Measurements from ENCODE around the gene WNT3A.

Gene WNT3A

DNA sequence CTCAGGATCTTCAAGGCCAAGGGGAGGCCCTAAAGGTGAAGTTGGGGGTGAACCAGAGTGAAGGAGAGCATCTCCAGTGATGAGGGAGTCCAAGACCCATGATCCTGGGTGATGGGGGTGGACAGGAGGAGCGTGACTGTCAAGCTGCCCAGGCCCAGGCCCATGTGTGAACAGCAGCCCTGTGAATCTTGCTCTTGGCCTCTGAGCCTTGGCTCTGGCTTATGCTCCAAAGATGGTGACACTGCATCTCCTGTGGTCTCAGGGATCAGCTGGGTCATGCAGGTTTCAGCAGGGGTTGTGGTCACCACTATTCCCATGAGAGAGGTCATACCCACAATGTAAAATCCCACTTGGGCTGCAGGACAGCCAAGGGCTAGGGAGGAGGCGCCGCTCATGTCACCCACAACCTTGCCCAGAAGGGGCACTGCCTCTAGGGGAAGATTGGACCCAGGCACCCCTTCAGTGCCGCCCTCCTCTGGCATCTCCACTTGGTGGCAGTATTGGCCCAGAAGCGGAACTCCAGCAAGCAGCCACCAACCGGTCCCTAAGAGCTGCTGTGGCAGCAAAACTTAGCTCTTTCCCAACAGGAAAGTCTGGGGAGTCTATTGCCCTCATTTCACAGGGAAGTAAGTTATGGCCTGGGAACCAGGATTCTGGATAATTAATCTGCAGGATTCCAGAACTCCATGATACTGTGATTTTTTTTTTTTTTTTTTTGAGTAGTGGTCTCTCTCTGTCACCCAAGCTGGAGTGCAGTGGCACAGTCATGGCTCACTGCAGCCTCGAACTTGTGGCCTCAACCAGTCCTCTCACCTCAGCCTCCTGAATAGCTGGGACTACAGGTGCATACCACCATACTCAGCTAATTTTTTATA is 7.5 kb upstream of the WNT3A start:
- no peak for DNase-seq

DNA sequence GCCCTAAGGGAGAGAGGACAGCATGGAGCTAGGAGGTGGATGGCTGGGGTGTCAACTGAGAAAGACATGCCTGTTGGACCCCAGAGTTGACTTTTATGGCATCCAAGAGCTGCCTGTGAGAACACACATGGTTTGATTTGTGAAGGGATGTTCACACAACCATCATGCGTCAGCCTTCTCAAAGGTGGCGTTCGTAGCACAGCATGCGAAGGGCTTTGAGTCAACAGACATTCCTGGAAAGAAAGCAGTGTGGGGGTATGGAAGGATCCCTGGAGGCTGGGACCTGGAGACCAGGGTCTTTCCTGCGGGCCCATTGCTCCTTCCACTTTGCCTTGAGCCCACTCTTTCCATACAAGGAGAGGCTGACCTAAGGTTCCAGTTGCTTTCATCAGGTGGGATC is 6.4 kb upstream of the WNT3A start:
- DNase-seq: no peak

DNA sequence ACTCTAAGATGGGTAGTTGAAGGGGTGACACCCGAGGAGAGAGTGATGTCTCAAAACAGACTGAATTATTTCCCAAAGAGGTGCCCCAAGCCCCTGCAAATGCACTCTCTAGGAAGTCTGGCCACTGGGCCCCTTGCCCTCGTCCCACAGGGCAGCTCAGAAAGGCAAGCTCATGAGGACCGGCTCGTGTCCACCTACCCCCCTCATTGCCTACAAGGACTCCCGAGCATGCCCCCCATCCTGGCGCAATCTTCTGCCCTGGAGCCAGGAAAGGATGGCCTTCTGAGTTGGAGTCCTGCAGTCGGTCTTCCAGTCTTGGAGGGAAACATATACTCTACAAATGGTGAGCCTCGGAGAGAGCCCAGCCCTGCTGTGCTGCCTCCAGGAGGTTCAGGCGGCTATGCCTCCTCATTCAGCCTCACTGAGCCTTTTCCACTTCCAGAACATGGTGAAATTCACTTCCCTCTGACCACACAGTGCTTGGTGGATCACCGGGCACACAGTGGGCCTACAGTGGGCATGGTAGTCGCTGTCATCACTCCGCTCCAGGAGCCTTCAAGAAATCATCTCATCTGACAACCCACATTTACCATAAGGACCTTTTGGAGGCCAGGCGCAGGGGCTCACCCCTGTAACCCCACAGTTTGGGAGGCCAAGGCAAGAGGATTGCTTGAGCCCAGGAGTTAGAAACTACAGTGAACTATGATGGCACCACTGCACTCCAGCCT is 5.8 kb upstream of the WNT3A start:
- no peak for DNase-seq

DNA sequence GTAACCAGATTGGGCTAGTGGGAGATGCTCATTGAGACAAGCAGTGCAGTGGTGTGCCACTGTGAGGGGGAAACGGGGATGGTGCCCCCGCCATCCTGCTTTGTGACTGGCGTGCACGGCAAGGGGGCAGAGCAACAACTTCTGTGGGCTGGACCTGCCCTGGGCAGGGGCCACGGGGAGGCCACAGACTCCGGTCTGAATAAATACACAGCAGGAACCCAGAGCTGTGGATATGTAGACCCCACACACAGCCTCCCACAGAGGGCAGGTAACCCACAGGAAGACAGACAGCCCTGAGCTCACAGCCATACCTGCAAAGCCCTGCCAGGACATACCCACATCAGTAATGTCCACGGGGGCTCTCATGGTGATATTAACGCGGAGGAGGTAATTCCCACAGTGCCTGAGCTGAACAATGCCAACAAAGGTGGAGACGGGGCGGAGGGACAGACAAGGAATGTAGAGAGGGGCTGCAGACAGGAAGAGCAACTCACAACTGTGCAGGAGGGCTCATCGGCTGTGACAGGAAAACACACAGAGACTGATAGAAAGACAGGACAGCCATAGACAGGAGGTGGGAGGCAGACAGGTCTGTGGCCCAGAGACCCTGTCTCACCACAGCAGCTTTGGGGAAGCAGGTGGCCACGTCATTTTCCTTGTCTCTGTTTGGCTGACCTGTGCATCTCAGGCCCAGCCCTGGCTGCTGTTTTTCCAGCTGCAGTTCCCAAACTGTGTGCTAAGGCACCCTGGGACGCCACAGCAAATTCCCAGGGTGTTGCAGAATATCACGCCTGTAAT is 4.9 kb upstream of the WNT3A start:
- DNase-seq: no peak

DNA sequence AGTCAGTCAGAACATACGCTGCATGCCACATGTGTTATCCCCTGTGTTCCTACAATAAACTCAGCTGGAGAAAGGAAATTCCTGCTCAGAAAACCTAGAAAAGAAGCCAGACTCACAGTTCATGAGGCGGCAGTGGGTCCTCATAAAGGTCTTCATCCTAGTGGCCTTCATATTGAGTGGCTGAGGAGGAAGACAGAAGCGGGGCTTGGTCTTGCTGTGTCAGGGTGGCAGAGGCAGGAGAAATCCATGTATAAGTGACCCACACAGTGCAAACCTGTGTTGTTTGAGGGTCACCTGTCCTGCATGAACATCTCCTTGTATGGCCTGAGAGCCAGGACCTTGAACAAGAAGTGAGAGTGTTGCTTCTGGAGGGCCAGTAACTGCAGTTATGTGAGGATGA is 4.0 kb upstream of the WNT3A start:
- DNase-seq: no peak

DNA sequence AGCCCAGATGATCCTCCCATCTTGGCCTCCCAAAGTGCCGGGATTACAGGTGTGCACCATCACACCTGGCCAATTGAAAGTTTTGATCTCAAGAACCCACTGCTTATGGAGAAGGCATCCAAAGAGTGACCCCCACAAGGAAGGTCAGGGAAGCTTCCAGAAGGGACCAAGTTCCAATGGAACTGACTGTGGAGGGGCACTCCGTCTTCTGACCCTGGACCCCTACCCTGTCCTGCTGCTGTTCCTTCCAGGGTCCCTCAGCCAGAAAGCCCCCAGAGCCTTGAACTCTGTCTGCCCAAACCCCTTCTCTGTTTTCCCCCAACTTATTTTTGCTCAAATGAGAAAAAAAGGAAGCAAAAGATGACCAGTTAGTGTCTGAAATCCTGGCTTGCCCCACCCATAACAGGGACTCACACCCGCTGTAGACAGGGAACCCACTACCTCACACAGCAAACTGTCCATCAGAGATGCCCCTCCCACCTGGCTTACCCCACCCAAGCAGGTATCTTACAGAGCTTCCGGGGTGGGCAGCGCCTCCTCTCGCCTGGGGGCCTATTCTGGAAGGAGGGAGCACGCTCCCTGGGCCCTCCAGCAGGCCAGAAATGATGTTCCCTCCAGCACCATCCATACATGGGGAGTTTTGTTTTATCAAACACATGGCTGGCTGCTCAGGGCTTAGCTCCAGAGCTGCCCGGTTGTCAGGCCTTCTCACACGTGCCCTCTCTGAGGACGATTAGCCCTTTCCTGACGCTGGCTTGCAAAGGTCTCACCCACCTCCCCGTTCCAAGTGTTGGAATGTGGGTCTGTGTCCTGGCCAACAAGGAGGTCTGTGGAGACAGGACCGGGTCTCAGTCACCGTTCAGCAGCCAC is 3.1 kb upstream of the WNT3A start:
- no peak for DNase-seq

DNA sequence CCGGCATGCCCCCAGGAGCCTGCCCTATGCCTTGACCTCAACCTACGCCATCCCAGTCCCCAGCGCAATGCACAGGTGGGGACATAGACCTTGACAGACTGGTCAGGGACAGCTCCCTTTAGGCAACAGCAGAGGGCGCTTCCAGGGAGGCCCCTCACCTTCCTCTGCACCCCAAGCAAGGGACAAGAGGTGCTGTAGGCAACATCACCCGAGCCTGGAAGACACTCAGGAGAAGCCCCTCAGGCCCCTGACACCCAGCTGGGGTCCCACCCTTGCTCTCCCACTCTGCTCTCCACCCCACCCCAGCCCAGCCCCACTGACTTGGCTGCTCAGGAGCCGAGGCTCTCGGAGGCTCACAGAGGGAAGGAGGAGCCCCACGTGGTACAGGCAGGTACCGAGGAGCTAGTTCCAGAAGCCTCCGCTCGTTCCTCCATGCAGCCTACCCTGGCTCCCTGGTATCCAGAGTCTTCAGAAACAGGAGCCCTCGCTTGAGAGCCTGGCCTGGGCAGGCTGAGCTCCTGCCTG is 2.4 kb upstream of the WNT3A start:
- DNase-seq: no peak

DNA sequence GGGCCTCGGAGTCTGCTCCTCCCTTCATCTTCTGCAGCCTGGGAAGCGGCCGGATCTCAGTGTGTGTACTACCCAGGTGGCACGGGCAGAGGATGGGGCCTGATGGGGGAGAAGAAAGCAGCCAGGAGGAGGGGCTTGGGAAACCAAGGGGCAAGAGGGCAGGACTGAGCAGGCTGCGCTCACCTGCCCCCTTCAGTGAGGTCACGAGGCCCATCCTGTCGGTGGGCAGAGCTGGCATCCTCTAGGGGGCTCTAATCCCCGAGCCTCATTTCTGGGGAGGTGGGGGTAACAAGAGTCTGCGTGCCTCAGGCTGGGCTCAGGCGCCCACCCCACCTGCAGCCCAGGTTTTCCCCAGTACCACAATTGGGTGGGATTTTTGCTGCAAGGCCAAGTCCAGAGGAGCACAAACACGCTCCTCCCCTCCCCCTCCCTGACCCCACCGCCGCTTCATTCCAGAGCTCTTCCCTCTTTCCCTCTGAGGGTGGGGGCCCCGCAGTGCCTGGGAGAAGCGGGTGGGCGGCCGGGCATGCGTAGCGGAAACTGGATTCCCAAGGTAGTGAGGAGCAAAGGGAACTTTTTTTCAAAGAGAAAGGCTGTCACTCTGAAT is 1.8 kb upstream of the WNT3A start:
- no peak for DNase-seq

DNA sequence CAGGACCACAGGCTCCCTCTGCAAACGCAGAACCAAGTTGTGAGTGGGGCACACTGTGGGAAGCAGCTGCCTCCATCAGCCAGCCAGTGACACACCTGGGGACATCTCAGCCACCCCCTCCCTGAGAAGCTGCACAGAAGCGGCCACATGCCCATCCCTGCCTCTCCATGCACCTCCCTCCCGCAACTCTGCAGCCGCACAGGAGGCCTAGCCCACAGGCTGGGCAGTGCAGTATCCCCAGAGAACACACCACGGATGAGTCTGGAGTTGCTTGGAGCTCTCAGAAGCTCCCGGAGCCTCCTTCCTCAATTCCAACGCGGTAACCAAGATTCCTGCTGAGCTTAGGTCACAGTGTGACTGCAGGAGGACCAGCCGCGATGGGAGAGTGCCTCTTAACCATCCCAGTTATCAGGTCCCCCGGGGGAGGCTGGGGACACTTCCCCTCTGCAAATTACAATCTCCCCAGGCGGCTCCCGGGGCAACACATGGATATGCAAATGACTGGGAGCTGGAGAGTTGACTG is 1.2 kb upstream of the WNT3A start:
- no peak for DNase-seq

DNA sequence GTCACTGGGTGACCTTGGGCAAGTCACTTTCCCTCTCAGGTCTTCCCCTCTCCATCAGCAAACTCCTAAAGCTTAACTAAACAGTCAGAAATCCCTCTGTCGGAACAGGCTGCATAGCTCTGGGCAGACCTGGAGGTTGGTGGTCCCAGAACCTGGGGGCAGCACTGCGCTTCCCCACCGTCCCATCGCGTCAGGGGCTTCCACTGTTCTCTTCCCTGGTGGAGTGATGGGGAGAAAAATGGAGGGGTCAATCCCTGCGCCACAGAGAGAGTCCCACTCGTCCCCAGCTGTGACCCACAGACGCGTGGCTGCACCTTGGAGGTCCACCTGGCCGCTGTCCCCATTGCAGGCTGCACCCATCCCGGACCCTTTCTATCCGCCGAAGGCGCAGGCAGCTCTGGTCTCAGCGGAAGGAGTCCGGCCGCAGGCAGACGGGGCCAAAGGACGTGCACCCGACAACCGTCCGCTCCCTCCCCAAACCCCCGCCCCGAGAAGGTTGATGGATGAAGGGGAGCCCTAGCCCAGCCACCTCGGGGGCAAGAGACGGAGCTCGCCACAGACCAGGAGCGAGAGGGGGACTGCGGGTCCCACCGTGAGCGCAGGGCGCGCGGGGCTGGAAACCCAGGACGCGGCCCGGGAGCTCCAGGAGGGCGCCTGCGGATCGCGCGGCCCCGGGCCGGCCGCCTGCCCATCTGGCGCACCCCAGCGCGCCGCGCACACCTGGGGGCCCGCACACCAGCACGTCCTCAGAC is 588 bp upstream of the WNT3A start:
- no peak for DNase-seq

DNA sequence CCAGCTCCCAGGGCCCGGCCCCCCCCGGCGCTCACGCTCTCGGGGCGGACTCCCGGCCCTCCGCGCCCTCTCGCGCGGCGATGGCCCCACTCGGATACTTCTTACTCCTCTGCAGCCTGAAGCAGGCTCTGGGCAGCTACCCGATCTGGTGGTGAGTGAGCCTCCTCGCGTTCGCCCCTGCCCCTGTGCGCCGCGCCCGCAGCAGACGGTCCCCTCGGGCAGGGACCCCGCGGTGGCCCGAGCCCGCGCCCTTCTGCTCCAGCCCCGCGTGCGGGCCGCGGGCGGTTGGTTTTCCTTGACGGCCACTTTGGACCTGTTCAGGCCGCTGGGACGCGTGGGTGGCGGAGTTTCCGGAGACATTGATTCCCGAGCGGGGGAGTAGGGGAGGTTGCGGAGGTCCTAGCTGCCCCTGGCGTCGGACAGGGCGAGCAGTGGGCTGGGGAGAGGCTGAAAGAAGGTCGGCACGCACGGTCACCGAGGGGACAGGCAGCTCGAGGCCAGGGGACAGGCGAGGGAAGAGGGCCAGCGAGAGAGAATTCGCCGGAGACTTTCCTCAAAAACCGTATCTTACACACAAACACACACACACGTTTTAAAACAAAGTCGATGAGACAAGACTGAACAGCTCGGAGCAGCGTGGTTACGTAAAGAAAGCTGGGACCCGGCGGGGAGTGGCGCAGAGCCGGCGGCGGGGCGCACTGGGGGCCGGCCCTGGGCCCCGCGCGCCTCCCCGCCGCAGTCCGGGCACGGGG is 427 bp downstream of the WNT3A start:
- no peak for DNase-seq

DNA sequence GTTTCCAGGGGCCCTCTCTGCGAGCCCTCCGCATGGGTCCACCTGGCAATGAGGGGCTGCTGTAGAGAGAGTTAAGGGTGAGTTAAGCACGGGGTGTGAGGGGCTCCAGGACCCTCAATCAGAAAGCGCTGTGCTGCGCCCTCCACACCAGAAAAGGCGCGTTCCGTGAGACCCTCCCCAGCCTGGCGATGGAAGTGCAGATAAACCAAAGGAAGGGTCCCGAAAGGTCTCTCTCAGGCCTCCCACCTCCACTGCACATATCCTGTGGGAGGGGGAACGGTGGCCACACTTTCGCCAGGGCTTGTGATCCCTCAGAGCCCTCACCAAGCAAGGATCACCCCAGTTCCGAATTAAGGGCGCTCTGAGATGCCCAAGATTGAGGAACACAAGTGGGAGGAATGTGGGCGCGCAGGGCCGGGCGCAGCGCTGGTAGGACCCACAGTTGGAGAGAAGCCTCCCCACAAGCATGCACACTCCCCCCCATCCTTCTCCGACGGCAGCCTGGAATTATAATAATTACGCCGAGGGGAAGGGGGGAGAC is 1.1 kb downstream of the WNT3A start:
- no peak for DNase-seq

DNA sequence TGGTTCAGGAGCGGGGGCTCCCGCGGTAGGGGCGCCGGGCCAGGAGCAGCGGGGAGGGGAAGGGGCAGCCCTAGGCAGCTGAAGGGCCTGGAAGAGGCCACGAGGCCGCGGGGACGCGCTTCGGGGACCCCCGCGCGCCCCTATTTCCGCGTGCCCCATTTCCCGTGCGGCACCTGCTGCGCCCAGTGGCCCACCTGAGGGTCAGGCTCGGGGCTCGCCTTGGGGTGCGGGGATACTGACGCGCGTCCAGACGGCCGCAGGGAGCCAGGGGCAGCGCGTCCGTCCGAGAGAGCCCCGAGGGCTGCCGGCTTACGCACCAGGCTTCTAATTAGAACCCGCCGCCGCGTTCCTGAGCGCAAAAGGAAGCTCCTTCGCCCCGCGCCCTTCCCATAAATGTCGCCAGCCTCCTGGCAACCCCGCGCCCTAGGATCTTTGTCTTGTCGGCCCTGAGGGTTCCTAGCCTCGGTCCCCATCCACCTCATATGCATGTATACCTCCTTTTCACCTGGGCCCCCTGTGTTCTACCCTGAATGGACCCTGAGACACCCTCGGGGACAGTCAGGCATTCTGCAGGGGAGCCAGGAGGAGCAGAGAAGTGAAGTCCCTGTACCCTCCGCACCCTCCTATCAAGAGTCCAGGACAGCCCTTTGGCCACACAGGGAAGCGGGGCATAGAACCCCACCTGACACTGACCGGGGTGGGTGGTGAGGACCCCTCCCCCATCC is 1.8 kb downstream of the WNT3A start:
- DNase-seq: no peak

DNA sequence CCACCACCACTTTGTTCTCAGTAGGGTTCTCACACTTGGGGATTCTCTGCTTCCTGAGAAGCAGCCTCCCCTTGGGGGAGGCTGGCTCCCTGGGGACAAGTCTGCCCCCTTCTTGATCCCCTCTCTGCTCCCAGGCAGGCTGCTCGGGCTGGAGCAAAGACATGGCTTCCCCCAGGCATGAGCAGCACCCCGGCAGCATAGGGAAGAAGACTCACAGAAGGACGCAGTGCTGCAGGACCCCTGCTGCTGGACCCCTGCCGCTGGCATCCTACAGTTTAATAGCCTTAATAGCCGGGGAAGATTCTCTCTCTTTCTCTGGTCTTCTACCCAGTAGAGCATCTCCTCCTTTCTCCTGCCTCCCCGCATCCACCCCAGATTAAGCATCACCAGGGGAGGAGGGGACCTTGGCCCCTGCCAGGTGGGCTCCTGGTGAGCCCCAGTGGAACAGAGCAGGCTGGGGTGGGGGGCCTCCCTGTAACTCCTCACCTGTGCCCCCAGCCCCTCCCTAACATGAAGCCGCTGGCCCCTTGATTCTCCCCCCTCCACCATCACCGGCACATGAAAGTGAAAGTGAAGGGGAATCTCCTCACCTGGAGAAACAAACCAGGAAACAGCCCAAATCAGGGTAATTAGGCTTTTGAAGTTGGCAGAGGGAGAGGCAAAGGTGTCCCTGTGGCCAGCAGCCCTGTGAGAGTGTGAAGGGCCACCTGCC is 2.5 kb downstream of the WNT3A start:
- no peak for DNase-seq

DNA sequence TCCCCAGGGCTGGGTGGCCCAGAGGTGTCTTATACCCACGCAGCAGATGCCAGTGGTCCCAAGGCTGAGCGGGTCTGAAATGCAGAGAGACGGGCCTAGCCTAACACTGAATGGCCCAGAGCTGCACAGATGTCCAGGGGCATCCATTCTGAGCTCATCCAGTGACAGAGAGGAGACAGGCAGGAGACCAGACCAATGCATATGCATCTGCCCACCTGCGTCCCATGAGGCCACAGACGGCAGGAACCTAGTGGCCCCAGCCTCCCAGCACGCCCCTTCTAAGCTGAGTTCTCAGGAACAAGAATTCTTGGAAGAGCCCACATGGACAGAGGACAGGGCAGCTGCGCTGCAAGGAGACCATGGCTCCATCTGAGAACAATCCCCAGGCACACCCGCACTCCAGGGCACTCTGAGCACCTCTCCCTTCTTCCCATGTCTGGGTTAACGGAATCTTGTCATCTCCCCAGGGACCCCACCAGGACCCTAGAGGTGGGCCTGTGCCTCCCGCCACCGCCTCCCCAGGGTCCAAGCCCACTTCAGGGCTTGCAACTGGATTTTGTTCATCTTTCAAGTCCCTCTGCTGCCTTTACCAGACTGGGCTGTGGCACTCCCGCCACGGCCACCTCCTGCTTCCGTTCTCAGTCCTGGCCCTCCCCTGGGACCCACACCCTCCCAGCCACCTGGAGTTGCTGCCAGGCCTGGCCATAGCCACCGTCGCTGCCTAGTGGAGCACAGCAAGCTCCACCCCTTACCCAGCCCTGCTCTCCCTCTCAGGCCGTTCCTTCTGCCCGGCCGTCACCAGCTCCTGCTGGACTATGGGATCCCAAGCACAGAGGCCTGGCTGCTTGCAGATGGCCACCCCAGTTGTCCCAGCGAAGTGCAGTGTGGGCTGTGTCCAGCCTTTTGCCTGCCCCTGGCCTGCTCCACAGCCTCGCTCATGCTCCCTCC is 3.3 kb downstream of the WNT3A start:
- DNase-seq: no peak

DNA sequence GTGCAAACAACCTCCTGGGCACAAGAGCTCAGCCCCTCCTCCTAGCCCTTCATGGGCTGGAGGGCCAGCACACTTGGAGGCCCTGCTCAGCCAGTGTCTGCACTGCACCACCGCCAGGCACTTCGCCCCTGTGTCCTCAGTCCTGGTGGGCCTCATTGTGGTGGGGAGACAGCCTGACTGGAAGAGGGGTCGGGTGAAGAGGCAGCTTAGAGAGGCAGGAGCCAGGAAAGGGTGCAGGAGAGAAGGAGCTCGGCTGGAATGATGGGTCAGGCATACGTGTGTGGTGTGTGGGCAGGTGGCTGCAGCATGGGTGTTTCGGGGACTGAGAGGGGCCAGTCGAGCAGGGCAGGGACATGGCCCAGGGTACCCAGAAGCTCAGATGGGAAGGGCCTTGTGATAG is 4.1 kb downstream of the WNT3A start:
- DNase-seq: no peak

DNA sequence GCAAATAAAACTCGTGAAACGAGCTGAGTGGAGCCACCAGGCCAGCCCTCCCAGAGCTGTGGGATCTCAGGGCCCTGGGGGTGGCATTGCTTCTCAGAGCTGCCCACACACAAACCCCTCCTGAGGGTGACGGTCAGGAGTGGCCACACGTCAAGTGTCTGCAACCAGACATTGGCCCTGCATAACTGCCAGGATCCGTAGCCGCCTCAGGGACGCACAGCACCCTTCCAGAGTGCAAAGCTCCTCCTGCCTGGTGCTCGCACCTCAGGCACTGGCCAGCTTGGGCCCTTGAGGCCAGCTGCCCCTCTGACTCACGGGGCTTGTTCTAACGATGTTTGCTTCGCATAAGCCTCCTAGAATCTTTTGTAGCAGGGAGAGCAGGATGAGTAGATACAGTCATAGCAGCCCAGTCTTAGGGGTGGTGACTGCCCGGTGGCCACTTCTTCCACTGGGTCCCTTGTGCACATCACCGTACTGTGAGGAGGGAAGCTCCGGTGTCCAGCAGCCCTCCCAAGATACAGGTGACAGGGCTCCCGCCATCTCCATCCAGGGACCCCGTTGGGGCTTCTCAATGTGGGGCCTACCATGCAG is 5.0 kb downstream of the WNT3A start:
- DNase-seq: no peak

Measured in NCI-H510A (cell line).